Occipital lobe (tissue), 2 donors: ENCODE data around the gene ALDH3A1. TPM values are rescaled to one million over a fixed set of nuclear protein-coding genes. Genes with fewer than 3 reads are reported as not detected.

Experiments
- DNase-seq: peaks from one replicate; lab custom pipeline; 2025; lab: John Stamatoyannopoulos, UW
- total RNA-seq: library from RNA; depleted of rRNA; stranded (reverse); fragments of >200 nt; gene quantifications from one replicate; pipeline ENCODE4 v1.2.3, GENCODE V29; 2014

Gene ALDH3A1
- total RNA-seq, 1 donor from 2014 or later = 0.31 TPM

DNA sequence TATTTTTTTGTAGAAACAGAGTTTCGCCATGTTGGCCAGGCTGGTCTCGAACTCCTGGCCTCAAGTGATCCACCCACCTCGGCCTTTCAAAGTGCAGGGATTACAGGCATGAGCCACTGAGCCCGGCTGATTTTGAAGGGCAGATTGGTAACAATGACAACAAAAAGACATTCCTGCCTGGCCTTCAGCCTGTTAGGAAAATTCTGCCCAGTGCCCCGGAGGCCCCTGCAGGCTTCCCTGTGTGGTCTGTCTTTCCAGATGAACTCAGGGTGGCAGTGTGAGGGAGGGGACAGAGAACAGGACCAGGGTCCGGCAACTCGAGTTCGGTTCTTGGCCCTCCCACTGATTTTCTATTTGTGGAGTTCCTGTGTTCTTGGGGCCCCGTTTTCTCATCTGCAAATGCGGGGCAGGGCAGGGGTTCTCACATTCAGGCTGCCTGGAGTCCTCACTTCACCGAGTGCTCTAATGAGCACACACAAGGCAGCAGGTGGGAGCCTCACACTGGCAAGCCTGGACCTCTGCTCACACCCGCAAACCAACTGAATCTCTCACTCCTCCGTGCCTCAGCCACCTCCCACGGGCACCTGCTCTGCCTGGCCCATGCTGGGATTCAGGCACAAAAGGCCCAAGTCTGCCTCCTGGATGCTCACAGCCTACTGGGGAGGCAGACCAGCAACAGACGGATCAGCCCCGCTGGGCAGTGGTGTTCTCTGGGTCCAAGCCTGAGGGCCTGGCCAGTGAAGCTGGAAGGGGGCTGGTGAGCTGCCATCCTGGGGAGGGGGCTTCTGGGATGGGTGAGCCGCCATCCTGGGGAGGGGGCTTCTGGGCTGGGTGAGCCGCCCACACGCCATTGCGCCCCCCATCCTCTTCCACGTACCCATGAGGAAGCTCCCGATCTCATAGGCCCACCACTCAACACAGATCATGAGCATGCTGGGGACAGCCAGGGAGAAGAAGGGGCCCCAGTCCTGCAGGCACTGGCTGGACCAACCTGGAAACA, 42.0 kb downstream of the ALDH3A1 start:
- no peak for DNase-seq

DNA sequence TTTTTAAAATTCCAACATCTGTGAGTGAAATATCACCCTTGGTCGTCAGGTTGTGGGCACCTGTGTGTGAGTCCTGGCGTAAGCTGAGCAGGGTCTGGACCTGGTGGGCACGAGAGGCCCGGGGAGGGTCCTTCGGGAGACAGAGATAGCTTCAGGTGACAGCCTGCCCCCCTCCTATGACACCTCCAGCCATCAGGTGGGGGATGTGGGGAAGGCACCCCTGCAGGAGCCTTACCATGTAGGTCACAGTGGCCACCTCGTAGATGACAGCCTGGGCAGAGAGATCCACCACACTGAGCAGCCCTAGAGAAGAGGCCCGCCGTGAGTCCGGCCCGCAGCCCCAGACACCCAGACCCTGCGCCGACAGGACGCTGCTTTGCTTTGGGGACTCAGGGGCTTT, 42.9 kb downstream of the ALDH3A1 start:
- no peak for DNase-seq

DNA sequence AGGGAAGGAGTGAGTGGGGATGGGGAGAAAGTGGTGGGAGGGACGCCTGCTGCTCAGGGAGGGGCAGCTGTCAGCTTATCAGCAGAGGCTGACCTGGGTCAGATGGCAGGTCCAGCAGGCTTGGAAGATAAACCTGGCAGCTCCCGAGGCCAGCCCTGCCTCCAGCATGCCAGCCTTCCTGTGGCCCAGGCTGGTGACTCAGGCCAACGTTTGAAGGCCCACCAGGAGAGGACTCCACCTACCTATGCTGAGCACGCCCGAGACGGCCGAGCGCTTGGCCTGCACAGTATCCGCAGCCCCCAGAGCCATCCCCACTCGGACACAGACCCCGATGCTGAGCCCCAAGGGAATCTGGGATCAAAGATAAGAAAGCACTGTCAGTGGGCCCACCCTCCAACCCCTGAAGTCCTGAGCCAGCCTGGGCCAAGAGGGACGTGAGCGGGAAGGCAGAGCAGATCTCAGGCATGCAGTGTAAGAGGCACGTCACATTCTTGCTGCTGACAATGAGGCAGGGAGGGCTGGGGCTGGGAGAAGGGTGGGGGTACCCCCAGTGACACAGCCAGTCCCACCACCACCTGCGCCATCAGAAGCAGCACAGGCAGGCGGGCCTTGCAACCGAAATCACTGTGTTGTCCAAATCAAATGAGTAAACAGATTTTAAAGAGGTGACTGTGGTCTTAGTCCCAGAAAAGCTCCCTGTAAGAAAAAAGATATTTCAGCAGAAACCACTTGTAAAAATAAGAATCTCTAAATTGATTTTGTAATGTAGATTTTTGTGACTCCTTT, 44.1 kb downstream of the ALDH3A1 start:
- no peak for DNase-seq

DNA sequence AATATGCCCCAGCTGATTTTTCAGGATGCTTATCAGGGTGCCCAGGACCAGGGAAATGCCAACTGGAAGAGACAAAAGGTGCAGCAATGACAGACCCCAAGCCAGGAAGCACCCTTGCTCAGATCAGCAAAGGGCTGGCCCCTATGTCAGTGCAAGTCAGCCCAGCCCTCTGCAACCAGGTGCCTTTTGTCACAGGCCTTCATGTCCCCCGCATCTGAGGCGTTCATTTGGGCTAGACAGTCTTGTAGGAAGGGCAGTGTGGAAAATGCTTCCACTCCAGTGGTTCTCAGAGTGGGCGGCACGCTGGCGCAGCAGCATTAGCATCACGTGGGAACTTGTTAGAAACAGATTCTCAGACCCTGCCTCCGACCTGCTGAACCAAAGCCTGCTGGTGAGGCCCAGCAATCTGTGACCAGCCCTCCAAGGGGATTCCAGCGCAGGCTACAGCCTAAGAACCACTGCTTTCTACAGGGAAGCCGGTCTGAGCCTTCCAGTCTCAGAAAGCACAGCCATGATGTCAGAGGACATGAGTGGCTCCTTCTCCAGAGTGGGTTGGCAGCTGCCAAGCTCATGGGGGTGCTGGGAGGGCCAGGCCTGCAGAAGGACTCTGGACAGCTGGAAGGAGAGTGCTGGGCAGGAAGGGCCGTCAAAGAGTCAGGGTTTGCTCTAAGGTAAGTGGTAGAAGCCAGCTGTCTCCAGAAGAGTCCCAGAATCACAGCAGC, 44.8 kb downstream of the ALDH3A1 start:
- DNase-seq = no peak

DNA sequence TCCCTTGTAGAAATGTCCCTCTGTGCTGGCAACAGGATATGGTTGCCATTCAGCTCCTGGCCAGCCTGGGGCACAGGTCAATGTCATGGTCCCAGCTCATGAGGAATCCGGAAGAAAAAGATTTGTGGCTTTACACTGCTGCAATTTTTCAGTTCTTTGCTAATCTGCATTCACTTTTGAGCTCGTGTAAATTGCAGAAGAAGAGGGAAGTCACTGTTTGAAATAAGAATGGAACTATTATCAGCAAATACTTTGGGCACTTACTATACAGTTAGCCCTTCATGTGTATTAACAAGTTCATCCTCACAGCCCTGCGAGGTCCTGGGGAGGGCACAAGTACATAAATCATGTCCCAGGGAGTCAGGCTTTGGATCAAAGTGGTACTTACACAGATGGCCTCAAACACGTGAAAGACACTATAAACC, 45.9 kb downstream of the ALDH3A1 start:
- DNase-seq = no peak

Other genes starting within 250 kb of the ALDH3A1 start
- 3.1 TPM for gene SLC47A1, start 214.4 kb downstream of the ALDH3A1 start, total RNA-seq
- 96.1 TPM for gene ALDH3A2, start 99.5 kb downstream of the ALDH3A1 start, total RNA-seq
- gene SLC47A2, start 31.7 kb downstream of the ALDH3A1 start, total RNA-seq = 1.9 TPM
- gene ULK2, start 119.6 kb upstream of the ALDH3A1 start, total RNA-seq = 212 TPM
- 43.4 TPM for gene AKAP10, start 229.5 kb upstream of the ALDH3A1 start, total RNA-seq